ENCODE data around the gene FGF19. TPM values are rescaled to one million over a fixed set of nuclear protein-coding genes. Genes with fewer than 3 reads are reported as not detected.

Gene FGF19
- total and polyA plus RNA-seq, 9 of the 15 experiments (the other 6 are each of a cell fraction or from before 2014, with no cell fraction given) = 0.11 TPM; not detected in 8

- TF ChIP-seq JUN (IDR thresholded peaks at IDR 0.05; ENCODE audit: borderline replicate concordance, low read depth, low read length) (peak; percentile 50; the same call in 1 of the 2 replicates), JUN (CRISPR knock-in tag; IDR thresholded peaks at IDR 0.05; ENCODE audit: borderline replicate concordance) (no peak), HDAC6 (IDR thresholded peaks at IDR 0.05; ENCODE audit: low read depth, low read length) (no peak), NR3C1 (CRISPR knock-in tag; IDR thresholded peaks at IDR 0.05) (no peak), ZNF407 (IDR thresholded peaks at IDR 0.05; ENCODE audit: low read depth) (no peak), JUND (IDR thresholded peaks at IDR 0.05; ENCODE audit: borderline replicate concordance, low read depth, low read length) (peak; percentile 58), JUND (tag; IDR thresholded peaks at IDR 0.05; ENCODE audit: borderline replicate concordance, low read depth, low read length) (no peak; the same call in 2 of the 3 replicates), THRB (CRISPR knock-in tag; conservative IDR thresholded peaks at IDR 0.05) (no peak), LARP7 (IDR thresholded peaks at IDR 0.05) (no peak), KAT7 (CRISPR knock-in tag; IDR thresholded peaks at IDR 0.05; ENCODE audit: borderline replicate concordance) (no peak), RCOR1 (IDR thresholded peaks at IDR 0.05; ENCODE audit: borderline replicate concordance in 1 of 2, low read depth in 2 of 2, low read length in 2 of 2) (peak in 1 of 2 experiments; percentile 44; a peak in 1 of 4 replicates), ZEB2 (IDR thresholded peaks at IDR 0.05) (peak; percentile 82), ZNF140 (CRISPR knock-in tag; IDR thresholded peaks at IDR 0.05) (no peak), KLF16 (IDR thresholded peaks at IDR 0.05) (no peak), ZNF699 (CRISPR knock-in tag; IDR thresholded peaks at IDR 0.05; ENCODE audit: insufficient replicate concordance) (no peak), HDAC1 (IDR thresholded peaks at IDR 0.05) (no peak), CEBPB (tag; IDR thresholded peaks at IDR 0.05) (0 out of 2 replicates have a peak, but pooled peaks have one; percentile 9), SNRNP70 (optimal IDR thresholded peaks at IDR 0.05; ENCODE audit: low read depth, low read length) (no peak)
These were observed 12.4 kb downstream of the FGF19 start (continued) for GRCh38 chr11:69691463-69691862.
